Activated effector memory CD4-positive, alpha-beta T cell treated with Interleukin-2 at 50 U/mL for 16 hours (primary cell): ENCODE results near the gene ANKRD12.
"Not testable (repeated sequence)": the region's sequence is repeated elsewhere in the genome, so short reads cannot be mapped to it uniquely, and the experiment has no call there.

Source experiments
- DNase-seq: peaks from one replicate; pipeline ENCODE4 v3.0.0-alpha.2; 2020

ANKRD12 gene

GRCh38 chr18:9147440-9148202, 11.0 kb downstream of the ANKRD12 start:
- DNase-seq: no peak

GRCh38 chr18:9148203-9148552, 11.6 kb downstream of the ANKRD12 start:
- no peak for DNase-seq

GRCh38 chr18:9150121-9150520, 13.5 kb downstream of the ANKRD12 start:
- DNase-seq: no peak

GRCh38 chr18:9153256-9153655, 16.7 kb downstream of the ANKRD12 start:
- DNase-seq: no peak

- no peak for DNase-seq
These were observed 20.1 kb downstream of the ANKRD12 start for GRCh38 chr18:9156604-9157249.

GRCh38 chr18:9157806-9158205, 21.2 kb downstream of the ANKRD12 start:
- no peak for DNase-seq

- DNase-seq: no peak
These were observed 23.4 kb downstream of the ANKRD12 start for GRCh38 chr18:9160014-9160413.

GRCh38 chr18:9162663-9163062, 26.1 kb downstream of the ANKRD12 start:
- not testable (repeated sequence) for DNase-seq

GRCh38 chr18:9164149-9164548, 27.6 kb downstream of the ANKRD12 start:
- not testable (repeated sequence) for DNase-seq

GRCh38 chr18:9165883-9166282, 29.3 kb downstream of the ANKRD12 start:
- DNase-seq: not testable (repeated sequence)

- not testable (repeated sequence) for DNase-seq
These were observed 32.9 kb downstream of the ANKRD12 start for GRCh38 chr18:9169515-9169914.

GRCh38 chr18:9171919-9172318, 35.3 kb downstream of the ANKRD12 start:
- DNase-seq: not testable (repeated sequence)

- no peak for DNase-seq
These were observed 36.0 kb downstream of the ANKRD12 start for GRCh38 chr18:9172506-9173127.

GRCh38 chr18:9173770-9174233, 37.2 kb downstream of the ANKRD12 start:
- no peak for DNase-seq

GRCh38 chr18:9174302-9174701, 37.7 kb downstream of the ANKRD12 start:
- DNase-seq: no peak

GRCh38 chr18:9175115-9175514, 38.5 kb downstream of the ANKRD12 start:
- no peak for DNase-seq

- DNase-seq: no peak
These were observed 40.5 kb downstream of the ANKRD12 start for GRCh38 chr18:9177031-9177430.

GRCh38 chr18:9177466-9177865, 40.9 kb downstream of the ANKRD12 start:
- no peak for DNase-seq

- DNase-seq: no peak
These were observed 42.0 kb downstream of the ANKRD12 start for GRCh38 chr18:9178557-9178956.

GRCh38 chr18:9181275-9181674, 44.7 kb downstream of the ANKRD12 start:
- no peak for DNase-seq

- DNase-seq: no peak
These were observed 46.3 kb downstream of the ANKRD12 start for GRCh38 chr18:9182852-9183399.

- no peak for DNase-seq
These were observed 48.5 kb downstream of the ANKRD12 start for GRCh38 chr18:9184998-9185613.
